ENCODE data around the gene NTRK3.
A peak's percentile ranks its signal among the peaks of the same experiment; 100 is the strongest.

The NTRK3 gene

GRCh38 chr15:88257311-88258092 lies 963 bp upstream of the NTRK3 start:
- no peak for ATAC-seq

GRCh38 chr15:88255484-88256278 lies 858 bp downstream of the NTRK3 start:
- no peak for ATAC-seq

GRCh38 chr15:88255087-88255483 lies 1.5 kb downstream of the NTRK3 start:
- no peak for ATAC-seq

- no peak for ATAC-seq
These were observed 4.1 kb downstream of the NTRK3 start for GRCh38 chr15:88252441-88252840.

GRCh38 chr15:88250826-88251225 lies 5.7 kb downstream of the NTRK3 start:
- no peak for ATAC-seq

GRCh38 chr15:88249220-88249619 lies 7.3 kb downstream of the NTRK3 start:
- ATAC-seq, result no peak

GRCh38 chr15:88247914-88248313 lies 8.6 kb downstream of the NTRK3 start:
- ATAC-seq, result no peak

GRCh38 chr15:88246666-88247446 lies 9.7 kb downstream of the NTRK3 start:
- peak; percentile 74 to 77 for ATAC-seq

- ATAC-seq, result no peak
These were observed 10.5 kb downstream of the NTRK3 start for GRCh38 chr15:88246081-88246480.

GRCh38 chr15:88243895-88244787 lies 12.4 kb downstream of the NTRK3 start:
- no peak for ATAC-seq

GRCh38 chr15:88242586-88243555 lies 13.7 kb downstream of the NTRK3 start:
- no peak for ATAC-seq

GRCh38 chr15:88241461-88241860 lies 15.1 kb downstream of the NTRK3 start:
- no peak for ATAC-seq

- no peak for ATAC-seq
These were observed 15.5 kb downstream of the NTRK3 start for GRCh38 chr15:88241060-88241459.

GRCh38 chr15:88239594-88239993 lies 16.9 kb downstream of the NTRK3 start:
- ATAC-seq, result no peak

- ATAC-seq, result no peak
These were observed 17.7 kb downstream of the NTRK3 start for GRCh38 chr15:88238618-88239430.

GRCh38 chr15:88234711-88235110 lies 21.8 kb downstream of the NTRK3 start:
- ATAC-seq, result no peak

GRCh38 chr15:88233921-88234320 lies 22.6 kb downstream of the NTRK3 start:
- no peak for ATAC-seq

GRCh38 chr15:88232771-88233201 lies 23.8 kb downstream of the NTRK3 start:
- no peak for ATAC-seq

- ATAC-seq, result no peak
These were observed 24.5 kb downstream of the NTRK3 start for GRCh38 chr15:88231909-88232644.

Measured in activated CD4-positive, CD25-positive, alpha-beta regulatory T cell treated with anti-CD3 and anti-CD28 coated beads, Interleukin-2, amount 50 U/mL, for 24 hours (primary cell).